Astrocyte (in vitro differentiated cells and primary cell): ENCODE data around the gene MXRA7.

Experiments
- CTCF ChIP-seq: IDR thresholded peaks from 2 replicates; pipeline ENCODE4 v1.5.1; 2011; ENCODE audit warnings: low read depth, mild to moderate bottlenecking, inconsistent platforms, low read length, moderate library complexity; ENCODE audit not compliant: insufficient read depth
- EZH2 ChIP-seq: IDR thresholded peaks from 2 replicates; pipeline ENCODE4 v1.6.1; 2012; ENCODE audit warnings: mild to moderate bottlenecking, low read length, inconsistent platforms; ENCODE audit not compliant: insufficient read depth

GRCh38 chr17:76642032-76642561 is 68.7 kb downstream of the MXRA7 start:
- TF ChIP-seq EZH2 (no peak), CTCF (no peak)
